ENCODE data around the gene KRT33B. TPM values are rescaled to one million over a fixed set of nuclear protein-coding genes. Genes with fewer than 3 reads are reported as not detected.
A peak's percentile ranks its signal among the peaks of the same experiment; 100 is the strongest.

Gene KRT33B
- total RNA-seq, 1 donor: under 0.01 TPM

GRCh38 chr17:41322094-41322902 lies 47.3 kb downstream of the KRT33B start:
- TF ChIP-seq, protein P1, sequence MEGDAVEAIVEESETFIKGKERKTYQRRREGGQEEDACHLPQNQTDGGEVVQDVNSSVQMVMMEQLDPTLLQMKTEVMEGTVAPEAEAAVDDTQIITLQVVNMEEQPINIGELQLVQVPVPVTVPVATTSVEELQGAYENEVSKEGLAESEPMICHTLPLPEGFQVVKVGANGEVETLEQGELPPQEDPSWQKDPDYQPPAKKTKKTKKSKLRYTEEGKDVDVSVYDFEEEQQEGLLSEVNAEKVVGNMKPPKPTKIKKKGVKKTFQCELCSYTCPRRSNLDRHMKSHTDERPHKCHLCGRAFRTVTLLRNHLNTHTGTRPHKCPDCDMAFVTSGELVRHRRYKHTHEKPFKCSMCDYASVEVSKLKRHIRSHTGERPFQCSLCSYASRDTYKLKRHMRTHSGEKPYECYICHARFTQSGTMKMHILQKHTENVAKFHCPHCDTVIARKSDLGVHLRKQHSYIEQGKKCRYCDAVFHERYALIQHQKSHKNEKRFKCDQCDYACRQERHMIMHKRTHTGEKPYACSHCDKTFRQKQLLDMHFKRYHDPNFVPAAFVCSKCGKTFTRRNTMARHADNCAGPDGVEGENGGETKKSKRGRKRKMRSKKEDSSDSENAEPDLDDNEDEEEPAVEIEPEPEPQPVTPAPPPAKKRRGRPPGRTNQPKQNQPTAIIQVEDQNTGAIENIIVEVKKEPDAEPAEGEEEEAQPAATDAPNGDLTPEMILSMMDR (IDR thresholded peaks at IDR 0.05; ENCODE audit: insufficient read depth, low read depth, low read length): peak; percentile 96
- no peak overlapping the region for H3K4me3 ChIP-seq (ENCODE audit: low read depth, low read length)
- peak; percentile 71 for DNase-seq (ENCODE audit: low read depth)

DNA sequence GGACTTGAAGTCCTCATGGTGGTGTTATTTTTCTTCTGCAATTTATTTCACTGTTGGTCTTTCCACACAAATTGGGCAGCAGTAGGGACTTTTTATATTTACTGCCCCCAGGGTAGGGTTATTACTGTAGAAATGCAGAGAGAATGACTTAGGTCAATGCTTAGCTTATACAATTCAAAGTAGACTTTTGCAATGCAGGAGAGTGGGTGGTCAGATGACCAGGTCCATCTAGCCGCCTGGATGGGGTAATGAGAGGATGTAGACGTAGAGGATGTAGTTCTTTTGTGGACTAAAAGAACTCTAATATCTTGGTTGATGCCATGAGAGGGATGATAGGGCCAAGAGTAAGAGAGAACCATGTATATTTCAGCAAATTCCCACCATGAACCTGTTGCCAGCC lies 51.4 kb downstream of the KRT33B start:
- TF ChIP-seq, protein P1 (IDR thresholded peaks at IDR 0.05; ENCODE audit: insufficient read depth, low read depth, low read length): no peak
- no peak overlapping the region for H3K4me3 ChIP-seq (ENCODE audit: low read depth, low read length)
- no peak for DNase-seq (ENCODE audit: low read depth)

GRCh38 chr17:41315814-41316445 lies 53.7 kb downstream of the KRT33B start:
- DNase-seq (ENCODE audit: low read depth): no peak
- H3K4me3 ChIP-seq (ENCODE audit: low read depth, low read length): no peak overlapping the region
- TF ChIP-seq, protein P1 (IDR thresholded peaks at IDR 0.05; ENCODE audit: insufficient read depth, low read depth, low read length): no peak

DNA sequence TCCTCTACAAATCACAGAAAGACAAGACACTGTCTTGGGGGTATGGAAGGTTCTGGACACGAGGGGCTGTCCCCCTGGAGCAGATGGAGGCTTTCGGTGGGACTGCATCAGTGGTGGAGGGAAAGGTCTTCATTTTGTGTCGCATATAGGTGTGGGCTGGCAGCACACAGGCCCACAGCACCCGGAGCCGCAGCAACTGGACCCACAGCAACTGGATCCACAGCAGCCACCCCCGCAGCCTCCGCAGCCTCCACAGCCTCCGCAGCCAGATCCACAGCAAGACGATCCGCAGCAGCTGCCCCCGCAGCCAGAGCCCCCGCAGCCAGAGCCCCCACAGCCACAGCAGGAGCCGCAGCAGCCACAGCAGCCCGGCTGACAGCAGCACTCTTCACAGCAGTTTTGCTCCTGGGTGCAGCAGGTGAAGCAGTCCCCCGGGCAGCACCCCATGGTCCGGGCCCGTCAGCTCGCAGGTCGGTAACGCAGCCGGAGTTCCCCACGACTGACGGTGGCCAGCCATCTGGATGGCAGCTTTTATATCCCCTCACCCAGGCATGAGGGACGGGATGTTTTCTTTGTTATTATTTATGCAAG lies 54.3 kb downstream of the KRT33B start, which contains the start of gene KRTAP17-1:
Gene KRTAP17-1, minus strand, starts transcription at position 507 of the 591 bp plus-strand sequence. Its CDS starts 60 bp downstream, at position 447.
- no peak within 1 kb of the TSS for H3K4me3 ChIP-seq (ENCODE audit: low read depth, low read length)
- TF ChIP-seq, protein P1 (IDR thresholded peaks at IDR 0.05; ENCODE audit: insufficient read depth, low read depth, low read length): no peak
- DNase-seq (ENCODE audit: low read depth): no peak

Other genes starting within 250 kb of the KRT33B start
- gene KRTAP4-12, start 245.6 kb downstream of the KRT33B start, total RNA-seq: not detected in 2 replicates
- gene KRTAP4-6, start 229.3 kb downstream of the KRT33B start, total RNA-seq: not detected in 2 replicates
- not detected in 2 replicates for gene KRTAP4-5, start 220.0 kb downstream of the KRT33B start, total RNA-seq
- not detected in 2 replicates for gene KRTAP4-4, start 209.1 kb downstream of the KRT33B start, total RNA-seq
- not detected in 2 replicates for gene KRTAP4-3, start 201.6 kb downstream of the KRT33B start, total RNA-seq
- gene KRTAP4-2, start 191.6 kb downstream of the KRT33B start, total RNA-seq: not detected in 2 replicates
- not detected in 2 replicates for gene KRTAP4-1, start 184.9 kb downstream of the KRT33B start, total RNA-seq
- not detected in 2 replicates for gene KRTAP9-1, start 179.9 kb downstream of the KRT33B start, total RNA-seq
- not detected in 2 replicates for gene KRTAP9-2, start 143.2 kb downstream of the KRT33B start, total RNA-seq
- gene KRTAP9-3, start 137.4 kb downstream of the KRT33B start, total RNA-seq: not detected in 2 replicates
- not detected in 2 replicates for gene KRTAP9-8, start 131.8 kb downstream of the KRT33B start, total RNA-seq
- not detected in 2 replicates for gene KRTAP9-4, start 120.1 kb downstream of the KRT33B start, total RNA-seq
- gene KRTAP9-9, start 114.4 kb downstream of the KRT33B start, total RNA-seq: not detected in 2 replicates
- gene KRTAP9-6, start 104.4 kb downstream of the KRT33B start, total RNA-seq: not detected in 2 replicates
- gene KRTAP9-7, start 94.1 kb downstream of the KRT33B start, total RNA-seq: not detected in 2 replicates
- gene KRTAP29-1, start 67.0 kb downstream of the KRT33B start, total RNA-seq: not detected in 2 replicates
- gene KRTAP16-1, start 60.5 kb downstream of the KRT33B start, total RNA-seq: not detected in 2 replicates
- not detected in 2 replicates for gene KRTAP17-1, start 54.1 kb downstream of the KRT33B start, total RNA-seq
- not detected in 2 replicates for gene KRT33A, start 19.0 kb downstream of the KRT33B start, total RNA-seq
- 26.7 and 28.9 TPM in 2 replicates for gene KRT34, start 12.5 kb upstream of the KRT33B start, total RNA-seq
- gene KRT31, start 27.8 kb upstream of the KRT33B start, total RNA-seq: not detected in 2 replicates
- not detected in 2 replicates for gene KRT37, start 54.8 kb upstream of the KRT33B start, total RNA-seq
- gene KRT38, start 71.2 kb upstream of the KRT33B start, total RNA-seq: under 0.01 TPM in 1 of 2 replicates, not detected in the other
- gene KRT32, start 97.6 kb upstream of the KRT33B start, total RNA-seq: not detected in 2 replicates
- not detected in 2 replicates for gene KRT35, start 111.3 kb upstream of the KRT33B start, total RNA-seq
- under 0.01 TPM in 2 replicates for gene KRT36, start 120.1 kb upstream of the KRT33B start, total RNA-seq
- gene KRT13, start 135.8 kb upstream of the KRT33B start, total RNA-seq: not detected in 2 replicates
- gene KRT15, start 149.1 kb upstream of the KRT33B start, total RNA-seq: 0.43 and 1.3 TPM in 2 replicates
- gene KRT19, start 158.5 kb upstream of the KRT33B start, total RNA-seq: 579 and 604 TPM in 2 replicates
- gene KRT9, start 202.2 kb upstream of the KRT33B start, total RNA-seq: not detected in 2 replicates
- gene KRT14, start 217.1 kb upstream of the KRT33B start, total RNA-seq: not detected in 2 replicates
- not detected in 2 replicates for gene KRT16, start 243.0 kb upstream of the KRT33B start, total RNA-seq

All from fibroblast of villous mesenchyme (primary cell).